Omental fat pad (tissue), 4 donors: ENCODE measurements around the gene CAPN12. TPM values are rescaled to one million over a fixed set of nuclear protein-coding genes. Genes with fewer than 3 reads are reported as not detected.

Experiments
- ATAC-seq: fragments of 150-250 bp; one replicate; pipeline ENCODE4 v1.9.1; 2016; ENCODE audit warnings: mild to moderate bottlenecking, moderate library complexity; ENCODE audit not compliant: low FRiP score
- DNase-seq: peaks from one replicate; pipeline ENCODE4 v3.0.0-alpha.2; 2019; ENCODE audit warnings: low spot score
- total RNA-seq, 4 donors: library from RNA; depleted of rRNA; stranded (reverse); fragments of >200 nt; gene quantifications; one replicate each; pipeline ENCODE4 v1.1.0, GENCODE V29; 2016
- TF ChIP-seq, protein P1 (sequence below), 3 donors: fragments of 450-650 bp; IDR thresholded peaks; one replicate each; pipeline ENCODE4 v1.5.1; 2016 to 2017; ENCODE audit warnings: antibody characterized with exemption in 3 of 3, mild to moderate bottlenecking in 3 of 3, moderate library complexity in 2 of 3

CAPN12 gene
- total RNA-seq, 4 donors from 2014 or later, result 1.0 to 2.5 (median 1.4) TPM

DNA sequence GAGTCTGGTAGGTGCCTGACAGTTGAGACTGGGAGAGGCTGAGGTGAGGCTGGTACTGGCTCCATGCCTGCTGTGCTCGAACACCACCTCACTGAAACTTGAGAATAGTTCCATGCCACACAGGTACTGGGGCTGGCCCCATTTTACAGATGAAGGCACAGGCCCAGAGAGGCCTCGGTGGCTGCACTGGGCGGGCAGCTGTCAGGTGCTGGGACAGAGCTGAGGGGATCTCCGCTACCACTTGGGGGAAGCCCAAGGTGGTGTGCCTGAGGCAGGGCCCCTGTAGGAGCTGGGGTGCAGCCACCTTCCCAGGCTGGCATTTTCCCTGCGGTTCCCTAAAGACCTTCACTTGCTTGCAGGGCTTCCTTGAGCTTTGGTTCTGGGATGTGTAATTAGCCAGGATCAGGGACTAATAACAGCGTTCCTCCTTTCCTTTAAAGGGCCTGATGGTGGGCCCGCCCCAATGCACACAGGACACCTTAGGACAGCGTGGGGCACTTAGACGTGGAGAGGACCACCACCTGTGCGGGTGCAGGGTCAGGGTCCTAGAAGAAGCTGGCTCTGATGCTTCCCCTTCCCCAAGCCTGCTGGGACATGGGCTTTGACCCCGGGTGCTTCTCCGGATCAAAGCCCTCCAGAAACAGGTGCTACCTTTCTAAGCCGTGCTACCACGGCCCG, 23.6 kb downstream of the CAPN12 start:
- DNase-seq (no peak), ATAC-seq (no peak)
- TF ChIP-seq, protein P1, sequence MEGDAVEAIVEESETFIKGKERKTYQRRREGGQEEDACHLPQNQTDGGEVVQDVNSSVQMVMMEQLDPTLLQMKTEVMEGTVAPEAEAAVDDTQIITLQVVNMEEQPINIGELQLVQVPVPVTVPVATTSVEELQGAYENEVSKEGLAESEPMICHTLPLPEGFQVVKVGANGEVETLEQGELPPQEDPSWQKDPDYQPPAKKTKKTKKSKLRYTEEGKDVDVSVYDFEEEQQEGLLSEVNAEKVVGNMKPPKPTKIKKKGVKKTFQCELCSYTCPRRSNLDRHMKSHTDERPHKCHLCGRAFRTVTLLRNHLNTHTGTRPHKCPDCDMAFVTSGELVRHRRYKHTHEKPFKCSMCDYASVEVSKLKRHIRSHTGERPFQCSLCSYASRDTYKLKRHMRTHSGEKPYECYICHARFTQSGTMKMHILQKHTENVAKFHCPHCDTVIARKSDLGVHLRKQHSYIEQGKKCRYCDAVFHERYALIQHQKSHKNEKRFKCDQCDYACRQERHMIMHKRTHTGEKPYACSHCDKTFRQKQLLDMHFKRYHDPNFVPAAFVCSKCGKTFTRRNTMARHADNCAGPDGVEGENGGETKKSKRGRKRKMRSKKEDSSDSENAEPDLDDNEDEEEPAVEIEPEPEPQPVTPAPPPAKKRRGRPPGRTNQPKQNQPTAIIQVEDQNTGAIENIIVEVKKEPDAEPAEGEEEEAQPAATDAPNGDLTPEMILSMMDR (IDR thresholded peaks at IDR 0.05), result no peak

DNA sequence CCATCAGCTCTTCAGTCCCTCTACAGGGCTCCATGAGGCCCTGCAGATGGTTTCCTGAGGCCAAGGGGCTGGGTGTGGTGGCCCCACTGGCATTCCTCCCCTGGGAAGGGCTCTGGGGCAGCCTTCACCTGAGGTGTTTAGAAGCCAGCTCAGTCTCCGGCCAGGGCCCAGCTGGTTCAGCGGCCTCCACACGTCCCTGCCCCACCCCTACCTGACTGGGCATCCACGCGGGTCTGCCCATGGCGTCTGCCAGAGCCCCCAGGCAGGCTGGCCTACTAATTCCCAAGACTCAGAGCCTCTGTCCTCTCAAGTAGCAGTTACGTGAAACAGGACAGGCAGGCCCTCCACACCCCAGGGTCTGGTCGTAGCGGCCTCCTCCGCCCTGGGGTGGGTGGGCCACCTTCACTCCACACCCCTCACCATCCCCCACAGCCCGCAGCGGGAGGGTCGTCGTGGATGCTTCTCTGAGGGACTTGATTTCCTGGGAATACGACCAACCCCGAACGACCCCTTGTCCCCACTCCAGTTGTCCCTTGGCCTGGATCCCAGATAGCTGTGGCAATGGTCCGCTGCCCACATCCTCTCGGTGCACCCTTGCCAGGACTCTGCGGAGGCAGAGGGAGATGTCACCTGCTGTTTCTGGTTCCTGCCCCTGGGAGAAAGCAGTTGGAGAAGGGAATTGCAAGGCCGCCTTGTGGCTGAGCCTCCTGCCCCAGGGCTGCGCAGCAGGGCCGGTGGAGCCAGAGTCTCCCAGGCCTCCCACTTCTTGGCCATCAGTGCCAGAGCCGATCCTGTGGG, 24.3 kb downstream of the CAPN12 start:
- no peak for ATAC-seq
- no peak for DNase-seq
- TF ChIP-seq, protein P1 (IDR thresholded peaks at IDR 0.05), result no peak

GRCh38 chr19:38718747-38719543, 25.3 kb downstream of the CAPN12 start:
- TF ChIP-seq, protein P1 (IDR thresholded peaks at IDR 0.05), result no peak
- no peak for DNase-seq
- ATAC-seq, result peak; percentile 20

DNA sequence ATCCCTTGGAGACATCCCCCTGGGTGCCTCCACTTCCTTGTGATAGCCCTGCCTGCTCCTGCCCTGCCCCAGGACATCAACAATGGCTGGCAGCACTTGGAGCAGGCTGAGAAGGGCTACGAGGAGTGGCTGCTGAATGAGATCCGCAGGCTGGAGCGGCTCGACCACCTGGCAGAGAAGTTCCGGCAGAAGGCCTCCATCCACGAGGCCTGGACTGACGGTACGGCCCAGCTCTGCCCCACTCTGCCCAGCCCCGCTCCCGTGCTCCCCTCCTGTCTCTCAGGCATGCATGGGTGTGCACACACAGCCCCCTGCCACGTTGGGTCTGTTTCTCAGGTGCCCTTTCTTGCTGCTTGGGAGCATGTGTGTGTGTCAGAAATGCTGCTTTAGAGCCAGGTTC, 26.4 kb downstream of the CAPN12 start:
- ATAC-seq (no peak), DNase-seq (no peak)
- TF ChIP-seq, protein P1 (IDR thresholded peaks at IDR 0.05), result no peak

GRCh38 chr19:38717051-38717450, 27.2 kb downstream of the CAPN12 start:
- no peak for DNase-seq
- ATAC-seq, result no peak
- TF ChIP-seq, protein P1 (IDR thresholded peaks at IDR 0.05), result no peak

- ATAC-seq (no peak), DNase-seq (no peak)
- TF ChIP-seq, protein P1 (IDR thresholded peaks at IDR 0.05), result no peak
Measured at GRCh38 chr19:38715555-38715954, 28.7 kb downstream of the CAPN12 start.
